HG03139 (cell line): ENCODE data around the gene SGK1.

Experiments used
- ATAC-seq: cut with Tn5 transposase; IDR thresholded peaks from one replicate; pipeline ENCODE4 v1.9.1; 2021; ENCODE audit not compliant: unreplicated experiment

The SGK1 gene

DNA sequence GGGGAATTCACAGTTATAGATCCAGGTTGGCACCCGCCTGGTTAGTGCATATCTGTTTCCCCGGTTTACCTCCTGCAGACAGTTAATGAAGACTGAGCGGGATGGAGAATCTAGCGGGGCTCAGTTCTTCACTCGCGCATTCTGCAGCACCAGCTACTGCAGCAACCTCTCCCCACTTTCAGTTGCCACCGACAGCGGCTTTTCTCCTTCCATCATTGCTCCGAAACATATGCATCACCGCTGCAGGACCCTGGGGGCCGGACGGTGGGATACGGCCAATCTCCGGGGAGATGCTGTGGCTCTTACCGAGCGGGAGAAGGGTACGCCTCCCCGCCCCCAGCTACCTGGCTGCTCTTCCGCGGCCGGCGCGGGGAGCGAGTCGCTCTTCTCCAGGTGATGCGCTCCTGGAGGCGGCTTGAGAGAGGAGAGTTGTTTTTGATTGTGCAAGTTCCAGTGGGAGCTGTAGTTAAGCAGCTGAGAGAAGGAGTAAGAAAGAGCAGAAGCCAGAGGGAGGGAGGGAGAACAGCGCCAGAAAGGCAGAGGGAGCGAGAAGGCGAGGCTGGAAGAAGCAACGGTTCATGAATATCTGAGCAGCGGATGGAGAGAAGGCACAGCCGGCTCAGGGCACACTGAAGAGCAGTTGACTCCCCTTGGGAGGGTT is at the start of gene SGK1:
TSS of gene SGK1 (minus strand) at position 642 of the 661 bp plus-strand sequence. CDS start 652 bp downstream, outside the sequence.
- no peak for ATAC-seq

DNA sequence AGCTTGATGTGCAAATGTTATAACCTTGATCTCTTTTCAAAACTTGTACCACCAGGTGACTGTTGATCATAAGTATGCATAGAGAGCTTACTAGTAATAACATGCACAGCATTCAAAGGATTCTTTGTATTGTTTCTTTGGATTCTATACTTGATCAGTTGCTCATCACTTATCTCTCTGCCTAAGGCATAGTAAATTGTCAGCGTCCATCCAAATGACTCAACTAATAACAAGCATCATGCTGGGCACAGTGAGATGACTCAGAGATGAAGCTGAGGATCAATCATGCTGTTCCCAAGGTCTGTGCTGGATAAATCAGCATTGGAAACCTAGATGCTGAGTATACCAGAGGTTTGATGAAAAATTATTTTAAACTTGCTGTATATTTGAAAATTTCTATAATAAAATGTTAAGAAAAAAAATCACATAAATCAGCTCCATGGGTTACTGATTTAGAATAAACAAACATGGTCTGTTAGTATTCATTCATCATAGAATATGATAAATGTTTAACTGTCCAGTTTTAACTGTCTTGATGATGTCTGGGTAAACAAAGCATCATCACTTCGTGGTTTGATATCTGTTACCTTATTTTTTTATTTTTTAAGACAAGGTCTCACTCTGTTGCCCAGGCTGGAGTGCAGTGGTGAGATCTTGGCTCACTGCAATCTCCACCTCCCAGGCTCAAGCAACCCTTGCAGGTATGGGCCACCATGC is 45.6 kb upstream of the SGK1 start:
- ATAC-seq, result no peak

DNA sequence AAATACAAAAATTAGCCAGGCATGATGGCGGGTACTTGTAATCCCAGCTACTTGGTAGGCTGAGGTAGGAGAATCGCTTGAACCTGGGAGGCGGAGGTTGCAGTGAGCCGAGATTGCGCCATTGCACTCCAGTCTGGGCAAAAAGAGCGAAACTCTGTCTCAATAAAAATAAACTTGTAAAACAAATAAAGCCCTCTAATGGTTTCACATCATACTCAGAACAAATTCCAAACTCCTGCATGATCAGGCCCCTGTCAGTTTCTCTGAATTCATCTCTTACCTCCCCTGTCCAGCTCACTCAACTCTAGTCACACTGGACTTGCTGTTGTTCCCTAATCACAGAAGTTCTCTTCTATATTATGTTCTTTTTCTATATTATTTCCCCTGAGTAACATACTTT is 43.1 kb upstream of the SGK1 start:
- ATAC-seq, result no peak

DNA sequence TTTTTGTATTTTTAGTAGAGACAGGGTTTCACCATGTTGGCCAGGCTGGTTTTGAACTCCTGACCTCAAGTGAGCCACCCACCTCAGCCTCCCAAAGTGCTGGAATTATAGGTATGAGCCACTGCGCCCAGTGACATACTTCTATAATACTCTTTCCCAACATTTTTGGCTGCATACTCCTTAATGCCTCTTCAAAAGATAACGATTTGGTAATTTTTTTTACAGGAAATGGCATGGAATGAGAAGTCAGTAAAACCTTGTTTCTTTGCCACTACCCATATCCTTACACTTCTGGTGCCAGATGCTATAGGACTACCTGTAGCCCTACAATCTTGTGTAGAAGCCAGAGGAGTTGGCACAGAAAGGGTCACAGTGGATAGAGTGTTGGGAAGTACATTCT is 41.4 kb upstream of the SGK1 start:
- ATAC-seq, result no peak

DNA sequence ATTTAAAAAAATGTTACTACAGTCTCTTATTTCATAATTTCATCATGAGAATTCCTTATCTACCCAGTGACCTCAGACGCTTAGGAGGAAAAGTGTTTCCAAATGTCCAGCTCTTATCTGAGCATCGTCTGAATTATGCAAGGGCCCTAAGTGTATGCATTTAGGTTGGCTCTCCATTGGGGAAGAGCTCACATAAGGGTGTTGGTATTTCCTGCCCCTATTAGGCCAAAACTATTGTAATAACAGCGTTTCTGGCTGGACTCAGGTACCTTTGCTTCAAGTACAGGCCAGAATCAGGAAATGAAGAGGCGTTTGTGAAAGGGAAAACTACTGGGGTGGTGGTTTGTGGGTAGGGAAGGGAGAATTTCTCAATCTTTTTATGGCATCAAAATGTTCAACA is 40.4 kb upstream of the SGK1 start:
- no peak for ATAC-seq

DNA sequence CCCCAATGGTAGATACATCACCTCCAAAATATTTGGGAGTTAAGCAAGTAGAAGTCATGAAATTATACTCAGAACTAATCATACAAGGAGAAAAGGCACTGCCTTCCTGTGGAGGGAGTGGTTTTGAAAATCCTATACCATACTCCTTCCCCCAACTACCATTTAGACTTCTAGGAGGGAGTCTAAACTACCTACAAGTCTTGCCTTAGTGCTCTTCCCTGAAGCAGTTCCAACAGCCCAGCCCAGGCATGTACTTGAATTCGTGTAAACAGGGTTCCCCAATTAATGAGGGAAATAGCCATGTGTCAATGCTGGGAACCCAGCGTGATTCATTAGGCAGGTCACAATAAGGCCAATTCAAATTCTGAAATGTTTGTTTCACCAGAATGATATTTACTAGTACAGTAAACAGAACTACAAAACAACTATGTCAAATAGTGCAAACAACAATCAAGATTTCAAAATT is 39.1 kb upstream of the SGK1 start:
- no peak for ATAC-seq

DNA sequence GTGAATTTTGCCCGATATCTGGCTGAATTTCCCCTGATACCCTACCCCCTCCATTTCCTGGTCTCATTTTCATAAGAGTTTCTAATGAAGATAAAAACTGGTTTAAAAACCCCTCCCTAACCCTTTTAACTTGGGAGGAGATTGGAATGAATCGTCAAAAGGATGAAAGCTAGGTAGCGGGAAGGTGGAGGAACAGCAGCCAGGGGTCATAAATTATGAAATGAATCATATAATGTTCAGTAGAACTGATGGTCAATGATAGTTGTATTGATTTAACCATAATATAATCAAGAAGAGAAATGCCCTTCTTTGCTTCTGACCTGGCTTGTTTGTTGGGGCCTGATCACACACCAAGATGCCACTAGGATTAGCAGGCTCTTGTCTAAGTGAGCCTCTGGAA is 38.5 kb upstream of the SGK1 start:
- no peak for ATAC-seq

DNA sequence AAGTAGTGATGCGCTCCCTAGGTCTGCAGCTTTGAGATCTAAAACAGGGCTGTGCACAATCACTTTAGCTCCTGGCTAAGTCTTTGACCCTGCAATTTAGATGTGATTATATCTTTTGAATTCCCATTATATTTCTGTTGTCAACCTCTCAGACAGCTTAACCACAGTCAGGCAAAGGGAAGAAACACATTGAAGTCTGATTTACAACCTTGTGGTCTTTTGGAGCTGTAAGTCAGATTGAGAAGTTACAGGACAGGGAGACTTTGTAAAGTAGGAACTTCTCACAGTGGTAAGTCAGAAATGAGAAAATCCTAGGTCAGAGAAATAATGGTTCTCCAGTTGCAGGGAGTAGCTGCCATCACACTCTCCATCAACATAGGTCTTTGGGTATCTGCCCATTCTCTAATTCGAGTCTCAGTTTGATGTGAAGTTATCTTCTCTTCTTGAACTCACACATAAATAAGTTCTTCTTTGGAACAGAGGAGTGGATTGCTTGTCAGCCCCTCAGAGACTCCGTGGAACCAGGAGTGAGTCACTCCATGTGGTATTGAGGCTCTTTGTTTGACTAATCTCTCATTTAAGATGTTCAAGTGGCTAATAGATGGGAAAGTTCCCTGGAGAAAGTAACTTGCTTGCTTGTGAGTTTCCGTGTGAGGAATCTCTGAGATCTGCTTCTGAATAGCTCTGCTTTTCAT is 35.0 kb upstream of the SGK1 start:
- ATAC-seq, result no peak

DNA sequence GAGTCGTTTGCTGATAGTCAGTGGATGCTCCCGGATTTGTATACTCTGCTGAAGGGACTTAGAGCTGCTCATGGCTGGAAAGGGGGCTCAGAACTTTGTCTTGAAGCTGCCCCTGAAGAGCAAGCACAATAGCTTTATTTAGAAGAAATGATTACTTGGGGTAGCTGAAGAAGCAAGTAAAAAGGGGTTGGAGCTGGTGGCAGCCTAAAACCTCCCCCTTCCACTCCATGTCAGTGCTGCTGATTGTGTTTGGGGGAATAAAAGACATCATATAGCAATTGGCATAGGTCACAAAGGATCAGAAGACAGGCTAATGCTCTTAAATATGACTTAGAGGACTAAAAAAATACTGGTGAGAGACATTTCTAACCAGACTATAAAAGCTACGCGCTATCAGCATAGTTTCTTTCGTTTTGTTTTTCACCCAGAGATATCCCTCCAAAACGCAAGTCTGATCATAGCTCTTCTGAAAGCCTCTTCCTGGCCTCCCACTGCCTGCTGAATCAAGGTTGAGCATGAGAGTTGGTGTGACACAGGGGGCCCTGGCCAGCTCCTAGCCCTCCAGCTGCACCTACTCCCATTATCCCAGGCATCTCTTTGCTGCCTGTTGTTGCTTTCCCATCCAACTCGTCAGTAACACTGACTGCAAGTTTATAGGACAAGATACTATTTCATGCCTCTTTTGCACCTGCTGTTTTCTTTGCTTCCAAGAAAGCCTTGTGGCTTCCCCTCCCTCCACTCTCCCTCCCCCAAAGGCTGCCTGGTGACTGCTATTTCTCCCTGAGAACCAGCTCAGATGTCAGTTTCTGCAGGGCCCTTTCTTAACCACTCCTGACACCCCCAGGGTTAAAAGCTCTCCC is 33.9 kb upstream of the SGK1 start:
- no peak for ATAC-seq

DNA sequence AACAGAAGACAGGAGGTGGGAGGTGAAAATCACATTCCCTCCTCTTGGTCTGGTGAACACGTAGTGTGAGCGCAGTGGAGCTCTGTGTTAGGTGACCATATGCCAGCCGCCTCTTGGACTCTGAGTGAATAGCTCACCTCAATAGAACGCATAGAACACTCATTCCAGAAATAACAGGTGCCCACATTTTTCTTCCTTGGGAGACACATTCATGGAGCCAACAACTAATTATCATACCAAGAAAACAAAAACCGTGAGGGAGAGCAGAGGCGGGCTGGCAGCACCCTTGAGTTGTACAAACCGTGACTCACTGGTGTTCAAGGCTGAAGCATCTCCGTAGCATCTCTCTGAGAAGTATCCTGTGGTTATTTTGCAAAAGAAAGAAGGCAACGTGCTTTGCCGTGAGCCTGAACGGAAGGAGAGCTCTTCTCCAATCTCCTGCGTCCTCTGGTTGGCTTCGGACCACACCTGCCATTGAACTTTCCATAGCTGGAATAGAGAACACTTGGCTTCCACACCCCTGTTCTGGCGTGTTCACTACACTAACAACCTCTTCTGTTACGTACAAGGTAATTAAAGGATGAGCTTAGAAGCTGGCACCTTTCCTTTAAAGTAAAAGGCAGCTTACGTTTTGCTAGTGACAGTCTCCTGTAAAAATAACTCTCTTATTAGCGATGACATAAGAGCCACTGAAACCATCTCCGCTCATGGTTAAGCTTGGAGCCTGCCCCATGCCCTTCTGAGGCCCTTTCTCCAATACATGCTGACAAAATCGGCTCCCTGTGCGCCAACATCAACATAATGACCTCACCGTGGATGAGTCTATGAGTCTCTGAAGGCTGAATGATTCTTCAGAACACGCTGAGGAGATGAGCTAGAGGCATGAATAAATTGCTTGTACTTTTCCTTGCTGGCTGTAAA is 30.2 kb upstream of the SGK1 start:
- no peak for ATAC-seq

DNA sequence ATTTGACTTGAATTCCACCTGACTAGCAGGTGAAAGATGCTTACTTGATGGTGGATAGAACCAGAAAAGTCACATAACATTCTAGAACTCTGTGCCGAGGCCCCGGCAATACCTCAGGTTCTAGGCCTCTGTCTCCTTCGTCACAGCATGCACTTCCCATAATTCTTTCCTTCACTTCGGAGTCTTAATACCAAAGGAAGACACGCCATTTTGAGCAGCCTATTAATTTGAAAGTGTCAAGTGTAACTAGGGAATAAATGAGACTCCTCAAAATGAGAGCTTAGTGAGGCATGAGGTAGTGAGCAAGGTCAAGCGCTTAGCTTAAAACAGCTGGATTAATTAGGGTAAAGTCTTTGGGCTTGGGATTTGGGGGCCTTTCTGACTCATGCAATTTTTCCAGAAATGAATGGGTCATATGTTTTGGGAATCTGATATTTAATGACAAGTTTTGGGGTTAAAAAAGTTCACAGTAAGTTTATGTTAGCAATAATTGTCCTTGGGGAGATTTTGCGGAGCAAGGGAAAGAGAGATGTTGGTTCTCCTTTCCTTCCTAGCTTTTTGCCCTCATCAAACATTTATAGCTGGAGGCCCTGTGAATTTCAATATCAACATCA is 29.1 kb upstream of the SGK1 start:
- no peak for ATAC-seq

DNA sequence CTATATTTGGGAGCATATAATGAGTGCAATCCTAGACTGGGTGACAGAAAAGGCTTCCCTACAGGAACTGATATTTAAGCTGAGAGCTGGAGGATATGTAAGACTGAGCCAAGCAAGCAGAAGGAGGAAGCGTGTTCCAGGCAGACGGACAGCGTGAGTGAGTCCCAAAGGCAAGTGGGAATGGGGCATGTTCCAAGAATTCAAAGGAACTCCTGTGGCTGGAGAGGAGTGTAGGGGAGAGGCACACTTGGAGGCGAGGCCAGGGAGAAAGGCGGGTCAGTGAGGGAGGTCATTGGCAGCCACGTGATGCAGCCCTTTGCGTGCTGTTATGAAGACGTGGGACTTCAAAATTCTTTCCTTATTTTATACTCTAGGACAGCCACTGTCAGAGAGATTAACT is 27.9 kb upstream of the SGK1 start:
- ATAC-seq, result no peak

DNA sequence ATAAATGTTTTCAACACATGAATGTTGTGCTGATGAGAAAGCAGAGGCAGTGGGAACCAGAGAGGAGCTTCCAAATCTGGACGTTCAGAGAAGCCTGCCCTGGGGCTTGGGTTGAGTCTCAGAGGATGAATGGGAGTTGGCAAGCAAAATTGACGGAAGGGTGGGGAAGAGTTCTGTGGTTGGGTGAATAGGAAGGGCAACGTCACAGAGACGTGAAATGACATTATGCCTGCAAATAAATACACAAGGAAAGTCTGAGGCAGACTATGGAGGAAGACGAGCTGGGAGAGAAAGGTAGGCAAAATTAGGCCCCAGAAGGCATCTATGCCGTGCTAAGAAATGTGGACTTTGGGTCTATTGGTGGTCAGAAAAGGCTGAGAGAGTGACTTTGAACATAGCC is 25.2 kb upstream of the SGK1 start:
- ATAC-seq, result no peak

DNA sequence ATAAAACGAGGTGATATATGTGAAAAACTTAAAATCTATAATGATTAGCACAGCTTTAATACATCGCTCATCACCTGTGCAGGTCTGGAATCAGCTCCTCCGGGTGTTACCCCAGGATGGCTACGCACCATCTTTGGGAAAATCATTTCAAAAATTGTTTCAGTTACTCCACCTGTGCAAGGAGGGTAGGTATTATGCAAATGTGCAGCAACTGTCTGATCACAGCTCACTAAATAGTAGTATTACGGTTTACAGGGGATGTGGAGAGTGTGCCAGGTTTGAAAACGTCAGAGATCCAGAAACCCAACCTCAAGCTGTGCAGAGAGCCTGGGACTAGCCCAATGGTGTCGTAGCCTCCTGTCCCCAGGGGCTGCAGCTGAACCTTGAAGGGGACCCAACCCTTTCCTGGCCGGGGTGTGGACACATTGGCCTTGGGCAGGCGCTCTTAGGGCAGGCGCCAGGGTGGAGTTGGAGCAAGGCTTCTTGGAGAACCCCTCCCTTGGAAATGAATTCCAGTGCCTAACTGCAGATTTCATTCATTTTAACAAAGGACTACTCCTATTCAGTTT is 24.2 kb upstream of the SGK1 start:
- ATAC-seq, result no peak

DNA sequence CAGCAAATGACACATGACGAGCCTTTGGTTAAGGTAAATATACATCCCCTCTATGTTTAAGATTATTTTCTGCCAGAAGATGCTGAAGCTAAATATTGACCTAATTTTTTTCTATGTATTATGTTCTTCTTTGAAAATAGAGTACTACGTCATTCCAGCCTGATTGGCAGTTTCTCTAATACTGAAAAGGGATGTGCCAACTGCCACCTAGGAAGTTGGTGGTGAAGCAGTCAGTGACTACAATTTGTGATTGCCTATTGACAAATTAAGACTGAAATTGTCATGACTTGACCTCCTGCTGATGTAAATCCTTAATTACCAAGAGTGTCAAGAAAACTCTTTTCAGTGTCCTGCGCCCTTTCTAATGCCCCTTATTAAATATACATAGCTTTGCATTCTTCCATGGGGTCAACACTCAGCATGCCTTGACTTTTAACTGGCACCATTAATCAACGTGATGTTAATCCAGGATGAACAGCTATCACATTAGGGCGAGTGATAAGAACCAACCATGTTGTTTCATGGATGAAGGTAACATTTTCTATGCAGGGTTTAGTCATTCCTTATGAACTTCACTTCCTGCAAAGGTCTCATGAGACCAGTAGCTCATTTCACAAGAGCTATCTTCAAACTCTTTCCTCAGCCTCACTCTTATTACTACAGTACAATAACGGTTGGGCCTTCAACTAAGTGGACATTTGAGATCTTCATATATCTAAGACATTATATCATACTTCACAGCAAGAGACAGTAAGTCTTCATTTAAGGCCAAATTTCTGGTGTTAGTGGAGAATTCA is 22.5 kb upstream of the SGK1 start:
- ATAC-seq, result no peak

DNA sequence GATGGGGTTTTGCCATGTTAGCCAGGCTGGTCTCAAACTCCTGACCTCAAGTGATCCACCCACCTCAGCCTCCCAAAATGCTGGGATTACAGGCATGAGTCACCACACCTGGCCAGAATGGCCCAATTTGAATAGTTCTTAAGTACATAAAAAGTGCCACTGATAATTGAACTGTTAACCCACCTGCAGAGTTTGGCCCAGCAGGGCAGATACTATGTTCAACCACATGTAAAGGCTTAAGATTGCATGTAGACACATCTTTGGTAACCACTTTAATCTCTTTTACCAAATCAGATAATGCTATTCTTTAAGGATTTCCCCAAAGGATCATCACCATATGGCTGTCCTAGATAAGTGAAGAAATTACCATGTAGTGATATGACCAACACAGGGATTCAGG is 21.3 kb upstream of the SGK1 start:
- ATAC-seq, result no peak

DNA sequence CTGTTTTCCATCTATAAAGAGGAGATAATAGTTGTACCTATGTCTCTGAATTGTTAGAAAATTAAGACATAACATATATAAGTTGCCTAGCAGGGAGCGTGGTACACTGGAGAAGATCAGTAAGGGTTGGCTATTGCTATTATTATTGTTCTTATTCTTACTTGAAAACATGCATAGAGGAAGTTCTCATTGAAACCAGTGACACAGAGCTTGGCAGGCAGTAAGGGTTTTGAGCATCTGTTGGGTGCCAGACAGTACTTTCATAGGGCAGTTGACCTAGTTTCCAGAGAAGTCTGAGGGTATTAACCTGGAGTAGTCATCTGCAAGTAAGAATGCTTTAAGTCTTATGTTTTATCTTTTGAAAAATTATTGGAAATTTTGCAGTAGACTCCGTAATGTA is 13.3 kb upstream of the SGK1 start:
- no peak for ATAC-seq

DNA sequence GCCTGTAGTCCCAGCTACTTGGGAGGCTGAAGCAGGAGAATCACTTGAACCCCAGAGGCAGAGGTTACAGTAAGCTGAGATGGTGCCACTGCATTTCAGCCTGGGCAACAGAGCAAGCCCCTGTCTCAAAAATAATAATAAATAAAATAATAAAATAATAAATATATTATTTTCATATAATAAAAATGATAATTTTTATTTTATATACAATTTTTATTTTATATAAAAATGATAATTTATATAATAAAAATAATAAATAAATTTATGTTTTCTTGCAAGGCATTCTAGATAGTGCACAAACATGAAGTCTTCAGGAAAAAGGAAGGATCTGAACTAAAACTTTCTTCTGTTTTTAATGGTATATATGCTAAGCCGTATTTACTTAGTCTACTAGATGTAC is 12.6 kb upstream of the SGK1 start:
- no peak for ATAC-seq

DNA sequence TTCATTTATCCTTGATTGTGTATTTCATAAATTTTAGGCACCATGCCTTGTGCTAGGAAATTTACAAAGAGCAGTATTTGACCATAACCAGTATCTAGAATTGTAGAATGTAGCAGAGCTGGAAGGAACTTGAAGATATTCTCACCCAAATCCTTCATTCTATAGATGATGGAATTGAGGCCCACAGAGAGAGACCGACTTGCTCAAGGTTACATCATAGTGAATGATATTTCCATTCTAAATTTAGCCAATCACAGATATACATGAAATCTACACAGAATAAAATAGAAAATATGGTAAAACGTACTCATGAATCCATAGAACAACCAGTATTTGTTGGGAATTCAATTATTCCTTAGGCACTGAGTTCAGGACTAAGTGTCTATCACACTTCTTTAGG is 10.9 kb upstream of the SGK1 start:
- ATAC-seq, result no peak
